GM12891 (cell line): ENCODE measurements around the gene NCOA6.

Experiments used
- PAX5 ChIP-seq: IDR thresholded peaks from 2 replicates; pipeline ENCODE4 v1.6.1; 2011; ENCODE audit warnings: low read length, moderate library complexity, mild to moderate bottlenecking; ENCODE audit not compliant: insufficient read depth, severe bottlenecking
- POLR2A ChIP-seq: IDR thresholded peaks from 2 replicates; pipeline ENCODE4 v1.6.1; 2011; ENCODE audit warnings: low read depth, low read length, control low read depth

DNA sequence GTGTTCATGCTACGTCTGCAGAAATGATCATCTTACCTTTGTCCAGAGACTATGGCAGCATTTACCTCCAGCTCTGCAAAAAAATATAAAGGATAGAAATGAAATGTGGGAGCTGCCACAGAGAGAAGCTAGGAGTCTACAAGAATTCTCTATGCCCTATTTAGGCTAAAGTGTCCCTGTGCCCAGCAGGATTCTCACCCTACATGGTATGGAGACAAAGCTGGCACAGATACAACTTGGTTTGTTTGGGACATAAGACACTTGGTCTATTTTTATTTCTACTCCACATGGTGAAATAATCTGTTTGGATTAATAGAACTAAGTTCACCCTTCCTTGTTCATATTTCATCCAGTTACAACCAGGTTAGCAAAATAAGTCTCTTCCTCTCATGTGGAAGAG is 92.9 kb downstream of the NCOA6 start:
- TF ChIP-seq POLR2A = no peak
- no peak for TF ChIP-seq PAX5
